GM13977 (cell line): Measurements from ENCODE around the gene NPRL2.

Source experiments
- DNase-seq: peaks from one replicate; pipeline ENCODE4 v3.0.0; 2012; ENCODE audit warnings: low spot score
- CTCF ChIP-seq: IDR thresholded peaks from 2 replicates; pipeline ENCODE4 v1.5.1; 2012; ENCODE audit warnings: mild to moderate bottlenecking, control low read depth; ENCODE audit not compliant: insufficient read depth; ENCODE audit errors: extremely low read depth, missing control alignments
- in situ Hi-C: fragments of 300-500 bp; cut with MboI; formaldehyde crosslinking; loops from one replicate; pipeline ENCODE4 v1.12.0; 2022; ENCODE audit warnings: low sequenced_read_pairs, low pct_unique_long_range_greater_than_20kb, mixed read lengths, inconsistent platforms; ENCODE audit not compliant: unreplicated experiment

NPRL2 gene

GRCh38 chr3:50319894-50320625 is 30.5 kb downstream of the NPRL2 start:
- TF ChIP-seq CTCF: no peak
- in situ Hi-C loops: no loop called here
- no peak for DNase-seq

GRCh38 chr3:50319181-50319893 is 31.2 kb downstream of the NPRL2 start:
- TF ChIP-seq CTCF: no peak
- in situ Hi-C loops: no loop called here
- no peak for DNase-seq

- no peak for TF ChIP-seq CTCF
- in situ Hi-C loops: no loop called here
- DNase-seq: no peak
Observed at GRCh38 chr3:50318615-50319014, 32.0 kb downstream of the NPRL2 start.

- TF ChIP-seq CTCF: no peak
- in situ Hi-C loops: no loop called here
- no peak for DNase-seq
Observed at GRCh38 chr3:50318163-50318562, 32.4 kb downstream of the NPRL2 start.

- in situ Hi-C loops: no loop called here
- no peak for DNase-seq
- TF ChIP-seq CTCF: no peak
Observed at GRCh38 chr3:50317300-50317699, 33.3 kb downstream of the NPRL2 start.

- in situ Hi-C loops: no loop called here
- TF ChIP-seq CTCF: no peak
- no peak for DNase-seq
Observed at GRCh38 chr3:50316657-50317242, 33.8 kb downstream of the NPRL2 start.
